ENCODE data around the gene FSD2.
"Not testable (repeated sequence)": the region's sequence is repeated elsewhere in the genome, so short reads cannot be mapped to it uniquely, and the experiment has no call there.

FSD2 gene

DNA sequence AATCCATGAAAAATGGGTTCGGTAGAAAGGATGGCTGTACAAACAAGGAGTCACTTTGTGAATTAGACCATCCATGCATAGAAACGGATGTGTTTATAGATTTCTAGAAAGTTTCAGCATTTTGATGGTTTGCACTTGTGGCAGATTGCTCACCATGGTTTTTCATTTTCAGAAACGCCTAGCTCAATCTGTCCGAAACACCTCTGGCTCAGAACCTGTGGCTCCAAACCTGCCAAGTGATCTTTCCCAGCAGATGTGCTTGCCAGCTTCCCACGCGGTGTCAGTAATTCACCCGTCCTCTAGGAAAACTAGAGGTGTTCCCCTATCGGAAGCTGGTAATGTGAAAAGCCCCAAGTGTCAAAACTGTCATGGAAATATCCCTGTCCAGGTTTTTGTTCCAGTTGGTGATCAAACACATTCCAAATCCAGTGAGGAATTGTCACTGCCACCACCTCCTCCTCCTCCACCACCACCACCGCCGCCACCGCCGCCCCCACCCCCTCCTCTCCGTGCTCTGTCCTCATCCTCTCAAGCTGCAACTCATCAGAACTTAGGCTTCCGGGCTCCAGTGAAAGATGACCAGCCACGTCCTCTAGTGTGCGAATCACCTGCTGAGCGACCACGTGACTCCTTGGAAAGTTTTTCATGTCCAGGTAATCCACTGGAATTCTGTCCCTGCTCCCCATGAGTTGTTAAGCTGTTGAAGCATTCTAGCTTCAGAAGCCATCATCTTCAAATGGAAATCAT is 24.7 kb upstream of the FSD2 start:
- no peak for DNase-seq

DNA sequence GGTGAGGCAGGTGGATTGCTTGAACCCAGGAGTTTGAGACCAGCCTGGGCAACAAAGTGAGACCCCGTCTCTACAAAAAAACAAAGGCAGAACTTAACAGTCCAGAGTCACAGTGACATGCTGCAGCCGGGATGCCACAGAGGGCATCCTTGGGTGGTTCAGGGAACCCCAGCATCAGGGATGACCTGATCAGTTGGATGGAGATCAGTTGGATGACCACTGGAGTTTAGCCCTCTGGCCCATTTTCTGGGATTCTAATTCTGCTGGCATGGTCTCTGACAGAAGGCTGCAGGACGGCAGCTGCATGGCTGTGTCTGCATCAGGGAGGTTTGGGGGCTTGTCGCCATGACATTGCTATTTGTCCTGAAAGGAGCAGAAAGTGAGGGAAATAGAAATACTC is 23.4 kb upstream of the FSD2 start:
- no peak for DNase-seq

- no peak for DNase-seq
Observed at GRCh38 chr15:82828075-82828474, 22.2 kb upstream of the FSD2 start.

DNA sequence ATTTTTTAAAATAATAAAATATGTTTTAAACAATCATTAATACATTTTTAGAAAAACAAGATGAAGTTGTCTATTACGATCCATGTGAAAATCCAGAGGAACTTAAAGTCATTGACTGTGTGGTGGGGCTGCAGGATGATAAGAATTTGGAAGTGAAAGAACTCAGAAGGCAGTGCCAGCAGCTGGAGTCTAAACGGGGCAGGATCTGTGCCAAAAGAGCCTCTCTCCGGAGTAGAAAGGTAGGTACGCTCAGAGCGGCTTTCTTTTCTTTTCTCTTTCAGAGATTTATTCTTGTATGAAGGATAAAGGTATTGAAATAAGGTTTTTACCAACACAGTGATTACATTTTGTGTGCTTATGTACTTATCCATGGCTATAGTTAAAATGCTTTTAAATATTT is 17.2 kb upstream of the FSD2 start:
- DNase-seq = no peak

DNA sequence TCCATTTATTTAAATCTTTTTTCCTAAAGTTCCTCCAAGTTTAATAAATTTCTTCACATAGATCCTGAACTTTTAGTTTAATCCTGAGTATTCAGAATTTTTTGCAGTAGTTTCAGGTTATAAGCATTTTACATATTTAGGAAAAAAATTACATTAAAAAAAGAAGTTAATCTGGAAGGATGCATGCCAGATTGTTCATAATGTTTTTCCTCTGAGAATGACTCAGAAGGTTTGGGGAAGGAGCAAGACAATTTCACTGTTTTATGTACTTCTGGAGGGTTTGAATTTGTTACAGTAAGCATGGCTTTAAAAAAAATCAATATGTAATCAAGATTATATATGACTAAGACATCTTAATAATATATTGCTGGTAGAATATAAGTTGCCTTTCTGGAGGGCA is 16.0 kb upstream of the FSD2 start:
- DNase-seq = not testable (repeated sequence)

DNA sequence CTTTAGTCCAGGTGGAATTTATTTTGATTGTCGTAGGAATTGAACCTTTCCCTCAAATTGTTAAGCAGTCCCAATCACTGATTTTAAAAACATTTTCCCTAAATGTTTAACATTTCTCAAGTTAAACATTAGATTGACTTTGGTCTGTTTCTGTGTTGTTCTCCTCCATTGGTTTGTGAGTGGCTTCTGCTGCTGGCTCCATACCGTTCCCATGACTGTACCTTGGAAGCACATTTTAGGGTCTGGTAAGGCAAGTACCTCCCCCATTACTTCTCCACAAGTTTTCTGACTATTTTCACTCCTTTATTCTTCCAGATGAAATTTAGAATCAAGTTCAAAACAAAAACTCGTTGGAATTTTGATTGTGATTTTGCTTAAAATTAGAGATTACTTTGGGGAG is 15.5 kb upstream of the FSD2 start:
- DNase-seq = not testable (repeated sequence)

- no peak for DNase-seq
Observed at GRCh38 chr15:82820128-82820527, 14.3 kb upstream of the FSD2 start.

GRCh38 chr15:82812994-82813393 is 7.1 kb upstream of the FSD2 start:
- DNase-seq = no peak

- no peak for DNase-seq
Observed at GRCh38 chr15:82810890-82811426, 5.1 kb upstream of the FSD2 start.

GRCh38 chr15:82810061-82810889 is 4.4 kb upstream of the FSD2 start:
- peak; percentile 46 to 64 for DNase-seq

- peak; percentile 95 to 98 for DNase-seq
Observed at GRCh38 chr15:82809308-82810060, 3.6 kb upstream of the FSD2 start, which contains the start of gene WHAMM. Gene WHAMM, plus strand, starts transcription at chr15:82809628. Its CDS starts 99 bp downstream, at chr15:82809727.

GRCh38 chr15:82808634-82809041 is 2.8 kb upstream of the FSD2 start:
- DNase-seq = no peak

DNA sequence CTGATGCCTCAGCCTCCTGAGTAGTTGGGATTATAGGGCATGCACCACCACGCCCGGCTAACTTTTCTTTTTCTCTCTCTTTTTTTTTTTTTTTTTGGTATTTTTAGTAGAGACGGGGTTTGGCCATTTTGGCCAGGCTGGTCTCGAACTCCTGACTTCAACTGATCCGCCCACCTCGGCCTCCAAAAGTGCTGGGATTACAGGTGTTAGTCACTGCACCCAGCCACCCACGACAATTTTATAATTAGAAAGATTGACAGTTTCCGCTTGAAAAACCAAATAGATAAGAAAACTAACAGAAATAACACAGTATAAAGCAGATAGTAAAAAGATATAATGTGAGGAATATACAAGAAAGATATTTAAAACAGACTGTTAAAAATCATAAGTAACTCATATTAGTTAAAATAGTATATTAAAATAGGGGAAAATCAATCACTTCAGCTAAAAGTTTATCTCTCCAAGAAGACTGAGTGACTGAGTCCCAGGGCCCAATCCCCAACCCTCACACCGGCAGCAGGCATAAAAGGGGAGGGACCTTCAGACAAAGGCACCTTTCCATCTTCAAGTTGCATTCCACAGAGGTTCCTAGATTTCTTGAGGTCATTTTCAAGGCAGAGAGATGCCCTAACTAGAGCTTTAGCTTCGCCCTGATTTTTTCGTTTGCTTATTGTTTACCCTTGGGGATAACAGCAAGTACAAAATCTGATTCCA is 2.2 kb upstream of the FSD2 start:
- DNase-seq = no peak

- DNase-seq = no peak
Observed at GRCh38 chr15:82804575-82804949, 1.3 kb downstream of the FSD2 start.

DNA sequence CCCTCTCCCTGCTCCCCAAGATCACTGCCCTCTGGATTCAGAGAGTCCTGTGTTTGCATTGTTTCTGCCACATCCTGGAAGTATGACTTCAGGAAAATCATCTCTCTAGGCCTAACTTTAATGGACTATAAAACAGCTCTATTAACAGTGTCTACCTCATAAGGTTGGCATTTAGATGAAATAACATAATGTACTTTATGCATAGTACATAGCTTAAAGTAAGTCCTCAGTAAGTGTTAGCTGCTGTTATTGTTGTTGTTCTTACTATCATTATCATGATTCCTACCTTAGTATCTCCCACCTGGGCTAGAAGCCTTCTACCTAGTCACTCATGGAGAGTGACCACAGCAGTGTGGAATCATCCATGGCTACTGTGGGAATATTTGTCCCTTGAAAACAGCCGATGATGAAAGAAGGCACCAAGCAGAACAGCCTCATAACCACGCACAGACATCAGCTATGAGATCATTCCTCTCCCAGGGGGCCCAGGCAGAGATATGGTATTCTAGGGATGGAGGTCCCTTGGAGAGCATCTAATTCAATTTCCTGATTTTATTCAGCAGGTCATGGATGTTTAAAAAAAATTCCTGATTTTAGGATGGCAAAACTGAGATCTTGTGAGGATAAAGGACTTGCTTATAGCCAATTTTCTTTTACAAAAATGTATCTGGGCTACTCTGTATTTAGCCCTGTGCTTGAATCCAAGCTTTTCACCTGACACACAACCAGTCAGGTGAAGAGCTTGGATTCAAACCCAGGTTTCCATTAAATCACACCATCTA is 1.9 kb downstream of the FSD2 start:
- DNase-seq = no peak

DNA sequence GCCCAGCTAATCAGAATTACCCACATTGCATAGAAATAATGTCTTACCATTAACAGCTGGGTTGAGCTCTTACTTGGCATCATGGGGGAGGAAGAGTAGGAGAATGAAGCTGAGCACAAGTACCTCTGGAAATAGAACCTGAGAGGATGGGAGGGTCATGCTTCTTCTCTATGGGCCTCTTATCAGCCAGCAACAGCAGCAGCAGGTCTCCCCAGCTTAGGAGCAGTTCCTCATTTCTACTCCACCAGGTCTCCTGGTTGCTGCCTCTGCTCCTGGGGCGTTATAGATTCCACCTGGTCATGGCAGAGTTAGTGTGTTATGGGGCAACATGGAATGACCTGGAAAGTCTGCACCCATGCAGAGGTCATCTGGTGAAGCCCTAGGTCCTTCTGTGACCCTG is 3.4 kb downstream of the FSD2 start:
- DNase-seq = no peak

- no peak for DNase-seq
Observed at GRCh38 chr15:82799183-82799841, 6.6 kb downstream of the FSD2 start.

GRCh38 chr15:82798531-82799166 is 7.2 kb downstream of the FSD2 start:
- no peak for DNase-seq

DNA sequence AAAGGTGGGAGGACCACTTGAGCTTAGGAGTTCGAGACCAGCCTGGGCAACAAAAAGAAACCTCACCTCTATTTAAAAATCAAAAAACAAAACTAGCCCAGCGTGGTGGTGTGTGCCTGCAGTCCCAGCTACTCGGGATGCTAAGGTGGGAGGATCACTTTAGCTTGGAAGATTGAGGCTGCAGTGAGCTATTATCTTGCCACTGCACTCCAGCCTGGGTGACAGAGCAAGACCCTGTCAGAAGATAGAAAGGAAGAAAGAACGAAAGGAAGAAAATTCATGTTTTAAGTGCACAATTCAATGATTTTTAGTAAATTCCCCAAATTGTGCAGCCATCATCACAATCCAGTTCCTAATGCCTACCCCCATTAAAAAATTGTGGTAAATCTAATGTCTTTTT is 7.8 kb downstream of the FSD2 start:
- DNase-seq = no peak

DNA sequence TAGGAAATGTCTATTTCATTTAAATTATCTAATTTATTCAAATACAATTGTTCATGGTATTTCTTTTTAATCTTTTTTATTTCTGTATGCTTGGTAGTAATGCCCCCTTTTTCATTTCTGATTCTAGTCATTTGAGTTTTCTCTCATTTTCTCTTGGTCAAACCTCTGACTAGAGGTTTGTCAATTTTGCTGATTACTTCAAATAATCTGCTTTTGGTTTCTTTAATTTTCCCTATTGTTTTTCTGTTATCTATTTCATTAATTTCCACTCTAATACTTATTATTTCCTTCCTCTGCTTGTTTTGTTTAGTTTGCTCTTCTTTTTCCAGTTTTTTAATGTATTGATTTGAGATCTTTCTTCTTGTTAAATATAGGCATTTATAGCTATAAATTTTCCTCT is 12.1 kb downstream of the FSD2 start:
- no peak for DNase-seq

- DNase-seq = no peak
Observed at GRCh38 chr15:82792068-82792467, 13.8 kb downstream of the FSD2 start.
